ENCODE data around the gene DNAJB6. TPM values are rescaled to one million over a fixed set of nuclear protein-coding genes. Genes with fewer than 3 reads are reported as not detected.

The DNAJB6 gene
- total RNA-seq, 1 experiment from 2014 or later = 82.5 TPM

DNA sequence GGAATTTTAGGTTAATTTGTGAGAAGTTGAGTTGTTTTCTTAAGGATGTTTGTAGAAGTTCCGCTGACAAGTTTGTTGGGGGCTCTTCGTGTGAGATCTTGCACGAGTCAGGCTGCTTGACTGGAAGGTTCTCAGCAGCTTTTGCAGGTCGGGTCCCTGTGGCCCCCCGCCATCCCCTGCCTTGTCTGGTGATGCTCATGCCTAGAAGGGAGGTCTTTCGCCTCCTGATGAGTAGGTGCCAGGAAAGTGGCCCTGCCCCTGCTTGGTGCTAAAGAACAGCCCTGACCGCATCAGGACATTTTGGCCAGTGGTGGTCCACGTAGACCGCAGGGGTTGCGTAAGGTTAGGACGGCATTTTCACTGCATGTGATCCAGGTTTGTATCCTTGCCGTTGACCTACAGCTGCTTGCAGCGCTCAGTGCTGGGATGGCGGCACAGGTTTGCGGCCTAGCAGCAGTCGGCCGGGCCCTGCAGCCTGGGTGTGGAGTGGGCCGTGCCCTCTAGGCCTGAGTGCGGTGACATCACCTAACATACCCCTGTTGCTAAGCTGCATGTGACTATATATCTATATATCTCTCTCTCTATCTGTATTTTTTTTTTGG is 62.4 kb downstream of the DNAJB6 start:
- no peaks in the 10 kb centered on the region for H3K36me3 ChIP-seq (ENCODE audit: control insufficient read depth in 1 of 2, insufficient read depth in 2 of 2, low read length in 2 of 2)
- H3K27ac ChIP-seq (ENCODE audit: low read depth, low read length) = no peak overlapping the region
- no peak for ATAC-seq
- H3K4me3 ChIP-seq (replicated peaks in 1 of 2; ENCODE audit: low read depth in 1 of 2, low read length in 2 of 2) = no peak overlapping the region
- DNase-seq (ENCODE audit: low read depth, low spot score) = no peak
- H4K20me1 ChIP-seq (ENCODE audit: insufficient read depth) = no peaks in the 10 kb centered on the region; the same call in 1 of the 2 replicates
- RAD21 ChIA-PET (ENCODE audit: low non-redundant PET in 1 of 2, low total read pairs in 2 of 2, uncharacterized antibody in 2 of 2, unreplicated experiment in 2 of 2) = no interaction called here
- H3K4me2 ChIP-seq (ENCODE audit: low read length) = no peak overlapping the region
- POLR2A ChIA-PET = no interaction called here
- H3K4me1 ChIP-seq (ENCODE audit: control insufficient read depth in 1 of 2, insufficient read depth in 2 of 2, low read length in 2 of 2) = no peaks in the 10 kb centered on the region
- CTCF ChIA-PET = no interaction called here
- no TSS peak for BruUV-seq (replicated peaks)
- no peaks in the 10 kb centered on the region for H3K27me3 ChIP-seq (ENCODE audit: insufficient read depth, low read length)
- H3K9me2 ChIP-seq (ENCODE audit: insufficient read depth) = no peaks in the 10 kb centered on the region
- H2AFZ ChIP-seq (ENCODE audit: low read depth, low read length, poor library complexity, severe bottlenecking) = no peak overlapping the region
- no peak for TF ChIP-seq FOSL1 (IDR thresholded peaks at IDR 0.05; ENCODE audit: low read depth)
- TF ChIP-seq ZFX (IDR thresholded peaks at IDR 0.05) = no peak
- TF ChIP-seq, protein P1, sequence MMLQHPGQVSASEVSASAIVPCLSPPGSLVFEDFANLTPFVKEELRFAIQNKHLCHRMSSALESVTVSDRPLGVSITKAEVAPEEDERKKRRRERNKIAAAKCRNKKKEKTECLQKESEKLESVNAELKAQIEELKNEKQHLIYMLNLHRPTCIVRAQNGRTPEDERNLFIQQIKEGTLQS (IDR thresholded peaks at IDR 0.05) = no peak
- TF ChIP-seq SIN3A (IDR thresholded peaks at IDR 0.05; ENCODE audit: low read depth) = no peak
- TF ChIP-seq, protein P2, sequence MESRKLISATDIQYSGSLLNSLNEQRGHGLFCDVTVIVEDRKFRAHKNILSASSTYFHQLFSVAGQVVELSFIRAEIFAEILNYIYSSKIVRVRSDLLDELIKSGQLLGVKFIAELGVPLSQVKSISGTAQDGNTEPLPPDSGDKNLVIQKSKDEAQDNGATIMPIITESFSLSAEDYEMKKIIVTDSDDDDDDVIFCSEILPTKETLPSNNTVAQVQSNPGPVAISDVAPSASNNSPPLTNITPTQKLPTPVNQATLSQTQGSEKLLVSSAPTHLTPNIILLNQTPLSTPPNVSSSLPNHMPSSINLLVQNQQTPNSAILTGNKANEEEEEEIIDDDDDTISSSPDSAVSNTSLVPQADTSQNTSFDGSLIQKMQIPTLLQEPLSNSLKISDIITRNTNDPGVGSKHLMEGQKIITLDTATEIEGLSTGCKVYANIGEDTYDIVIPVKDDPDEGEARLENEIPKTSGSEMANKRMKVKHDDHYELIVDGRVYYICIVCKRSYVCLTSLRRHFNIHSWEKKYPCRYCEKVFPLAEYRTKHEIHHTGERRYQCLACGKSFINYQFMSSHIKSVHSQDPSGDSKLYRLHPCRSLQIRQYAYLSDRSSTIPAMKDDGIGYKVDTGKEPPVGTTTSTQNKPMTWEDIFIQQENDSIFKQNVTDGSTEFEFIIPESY (IDR thresholded peaks at IDR 0.05; ENCODE audit: extremely low read depth, insufficient replicate concordance, low read length) = no peak
- TF ChIP-seq, protein P3, sequence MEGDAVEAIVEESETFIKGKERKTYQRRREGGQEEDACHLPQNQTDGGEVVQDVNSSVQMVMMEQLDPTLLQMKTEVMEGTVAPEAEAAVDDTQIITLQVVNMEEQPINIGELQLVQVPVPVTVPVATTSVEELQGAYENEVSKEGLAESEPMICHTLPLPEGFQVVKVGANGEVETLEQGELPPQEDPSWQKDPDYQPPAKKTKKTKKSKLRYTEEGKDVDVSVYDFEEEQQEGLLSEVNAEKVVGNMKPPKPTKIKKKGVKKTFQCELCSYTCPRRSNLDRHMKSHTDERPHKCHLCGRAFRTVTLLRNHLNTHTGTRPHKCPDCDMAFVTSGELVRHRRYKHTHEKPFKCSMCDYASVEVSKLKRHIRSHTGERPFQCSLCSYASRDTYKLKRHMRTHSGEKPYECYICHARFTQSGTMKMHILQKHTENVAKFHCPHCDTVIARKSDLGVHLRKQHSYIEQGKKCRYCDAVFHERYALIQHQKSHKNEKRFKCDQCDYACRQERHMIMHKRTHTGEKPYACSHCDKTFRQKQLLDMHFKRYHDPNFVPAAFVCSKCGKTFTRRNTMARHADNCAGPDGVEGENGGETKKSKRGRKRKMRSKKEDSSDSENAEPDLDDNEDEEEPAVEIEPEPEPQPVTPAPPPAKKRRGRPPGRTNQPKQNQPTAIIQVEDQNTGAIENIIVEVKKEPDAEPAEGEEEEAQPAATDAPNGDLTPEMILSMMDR (IDR thresholded peaks at IDR 0.05 in 2 of 3, conservative IDR thresholded peaks at IDR 0.05 in 1 of 3; ENCODE audit: borderline replicate concordance in 1 of 3, insufficient read depth in 1 of 3, low read depth in 2 of 3, low read length in 2 of 3) = no peak
- TF ChIP-seq, protein P4, sequence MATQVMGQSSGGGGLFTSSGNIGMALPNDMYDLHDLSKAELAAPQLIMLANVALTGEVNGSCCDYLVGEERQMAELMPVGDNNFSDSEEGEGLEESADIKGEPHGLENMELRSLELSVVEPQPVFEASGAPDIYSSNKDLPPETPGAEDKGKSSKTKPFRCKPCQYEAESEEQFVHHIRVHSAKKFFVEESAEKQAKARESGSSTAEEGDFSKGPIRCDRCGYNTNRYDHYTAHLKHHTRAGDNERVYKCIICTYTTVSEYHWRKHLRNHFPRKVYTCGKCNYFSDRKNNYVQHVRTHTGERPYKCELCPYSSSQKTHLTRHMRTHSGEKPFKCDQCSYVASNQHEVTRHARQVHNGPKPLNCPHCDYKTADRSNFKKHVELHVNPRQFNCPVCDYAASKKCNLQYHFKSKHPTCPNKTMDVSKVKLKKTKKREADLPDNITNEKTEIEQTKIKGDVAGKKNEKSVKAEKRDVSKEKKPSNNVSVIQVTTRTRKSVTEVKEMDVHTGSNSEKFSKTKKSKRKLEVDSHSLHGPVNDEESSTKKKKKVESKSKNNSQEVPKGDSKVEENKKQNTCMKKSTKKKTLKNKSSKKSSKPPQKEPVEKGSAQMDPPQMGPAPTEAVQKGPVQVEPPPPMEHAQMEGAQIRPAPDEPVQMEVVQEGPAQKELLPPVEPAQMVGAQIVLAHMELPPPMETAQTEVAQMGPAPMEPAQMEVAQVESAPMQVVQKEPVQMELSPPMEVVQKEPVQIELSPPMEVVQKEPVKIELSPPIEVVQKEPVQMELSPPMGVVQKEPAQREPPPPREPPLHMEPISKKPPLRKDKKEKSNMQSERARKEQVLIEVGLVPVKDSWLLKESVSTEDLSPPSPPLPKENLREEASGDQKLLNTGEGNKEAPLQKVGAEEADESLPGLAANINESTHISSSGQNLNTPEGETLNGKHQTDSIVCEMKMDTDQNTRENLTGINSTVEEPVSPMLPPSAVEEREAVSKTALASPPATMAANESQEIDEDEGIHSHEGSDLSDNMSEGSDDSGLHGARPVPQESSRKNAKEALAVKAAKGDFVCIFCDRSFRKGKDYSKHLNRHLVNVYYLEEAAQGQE (IDR thresholded peaks at IDR 0.05; ENCODE audit: low read depth) = no peak
- TF ChIP-seq EGR1 (IDR thresholded peaks at IDR 0.05; ENCODE audit: low read depth) = no peak
- TF ChIP-seq, protein P5, sequence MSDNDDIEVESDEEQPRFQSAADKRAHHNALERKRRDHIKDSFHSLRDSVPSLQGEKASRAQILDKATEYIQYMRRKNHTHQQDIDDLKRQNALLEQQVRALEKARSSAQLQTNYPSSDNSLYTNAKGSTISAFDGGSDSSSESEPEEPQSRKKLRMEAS (IDR thresholded peaks at IDR 0.05) = no peak
- no peak for TF ChIP-seq ELF1 (IDR thresholded peaks at IDR 0.05; ENCODE audit: borderline replicate concordance, low read depth)
- TF ChIP-seq POLR2AphosphoS5 (IDR thresholded peaks at IDR 0.05; ENCODE audit: low read depth, low read length) = no peak
- TF ChIP-seq ZNF274 (IDR thresholded peaks at IDR 0.05; ENCODE audit: low read depth, low read length) = no peak
- TF ChIP-seq CEBPB (IDR thresholded peaks at IDR 0.05; ENCODE audit: low read depth) = no peak
- no peak for TF ChIP-seq SP1 (IDR thresholded peaks at IDR 0.05; ENCODE audit: low read depth)
- no peaks in the 10 kb centered on the region for H3K9me3 ChIP-seq (ENCODE audit: control insufficient read depth in 1 of 2, insufficient read depth in 1 of 2, low read depth in 1 of 2, low read length in 2 of 2)
- H3K9ac ChIP-seq (ENCODE audit: low read length) = no peak overlapping the region
- intact Hi-C loops (cut with micrococcal nuclease) = no loop called here
- H3K79me2 ChIP-seq (ENCODE audit: insufficient read depth, low read length) = peaks cover 16% of the 10 kb centered on the region
